Neural progenitor cell (in vitro differentiated cells): ENCODE measurements around the gene ABL2.

Experiments used
- EZH2 ChIP-seq: fragments of 200-600 bp; sonication (generic); IDR thresholded peaks from 2 replicates; pipeline ENCODE4 v1.6.1; 2017; ENCODE audit warnings: antibody characterized with exemption, mild to moderate bottlenecking, moderate library complexity
- TF ChIP-seq, protein P1 (sequence below): fragments of 200-600 bp; sonication (generic); IDR thresholded peaks from 2 replicates; pipeline ENCODE4 v1.5.1; 2017; ENCODE audit warnings: antibody characterized with exemption, mild to moderate bottlenecking

DNA sequence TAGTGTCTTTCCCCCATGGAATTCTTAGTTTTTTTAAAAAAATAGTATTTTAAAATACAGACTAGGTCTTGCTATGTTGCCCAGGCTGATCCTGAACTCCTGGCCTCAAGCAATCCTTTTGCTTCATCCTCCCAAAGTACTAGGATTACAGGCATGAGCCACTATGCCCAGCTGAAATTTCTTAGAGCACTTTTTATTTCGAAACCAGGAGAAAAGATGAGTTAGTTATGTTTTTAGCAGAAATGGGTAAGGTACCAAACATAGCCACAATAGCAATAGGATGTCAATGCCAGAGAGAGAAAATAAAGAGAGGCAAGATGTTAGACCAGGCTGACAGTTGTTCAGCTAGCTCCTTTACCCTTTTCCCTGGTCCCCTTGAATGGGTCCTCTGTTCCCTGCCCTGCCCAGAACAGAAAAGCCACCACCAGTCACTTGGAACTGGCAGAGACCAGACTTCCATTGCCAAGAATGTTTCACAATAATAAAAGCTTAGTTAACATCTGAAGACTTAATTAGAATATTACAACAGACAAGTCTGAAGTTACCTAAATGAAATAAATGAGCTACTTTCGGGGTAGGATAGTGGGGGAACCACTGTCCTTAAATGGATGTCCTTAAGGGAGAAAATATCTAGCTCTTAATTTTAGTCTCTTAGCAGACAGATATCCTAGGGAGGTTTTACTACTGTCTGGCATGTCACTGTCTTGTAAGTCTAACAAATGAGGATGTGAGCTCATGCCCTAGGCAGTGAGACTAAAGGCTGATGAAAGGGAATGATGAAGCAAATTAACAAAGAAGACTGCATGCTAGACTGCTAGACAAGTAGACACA, 54.3 kb downstream of the ABL2 start:
- no peak for TF ChIP-seq EZH2
- TF ChIP-seq, protein P1, sequence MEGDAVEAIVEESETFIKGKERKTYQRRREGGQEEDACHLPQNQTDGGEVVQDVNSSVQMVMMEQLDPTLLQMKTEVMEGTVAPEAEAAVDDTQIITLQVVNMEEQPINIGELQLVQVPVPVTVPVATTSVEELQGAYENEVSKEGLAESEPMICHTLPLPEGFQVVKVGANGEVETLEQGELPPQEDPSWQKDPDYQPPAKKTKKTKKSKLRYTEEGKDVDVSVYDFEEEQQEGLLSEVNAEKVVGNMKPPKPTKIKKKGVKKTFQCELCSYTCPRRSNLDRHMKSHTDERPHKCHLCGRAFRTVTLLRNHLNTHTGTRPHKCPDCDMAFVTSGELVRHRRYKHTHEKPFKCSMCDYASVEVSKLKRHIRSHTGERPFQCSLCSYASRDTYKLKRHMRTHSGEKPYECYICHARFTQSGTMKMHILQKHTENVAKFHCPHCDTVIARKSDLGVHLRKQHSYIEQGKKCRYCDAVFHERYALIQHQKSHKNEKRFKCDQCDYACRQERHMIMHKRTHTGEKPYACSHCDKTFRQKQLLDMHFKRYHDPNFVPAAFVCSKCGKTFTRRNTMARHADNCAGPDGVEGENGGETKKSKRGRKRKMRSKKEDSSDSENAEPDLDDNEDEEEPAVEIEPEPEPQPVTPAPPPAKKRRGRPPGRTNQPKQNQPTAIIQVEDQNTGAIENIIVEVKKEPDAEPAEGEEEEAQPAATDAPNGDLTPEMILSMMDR = no peak
